Endothelial cell of umbilical vein (primary cell): ENCODE results near the gene ANKRD31.

Experiments
- CTCF ChIP-seq, 2 donors: IDR thresholded peaks; 1 replicate in 1 of 2; 2 replicates in 1 of 2; pipeline ENCODE4 v1.5.1; 2011; ENCODE audit warnings: low read length in 2 of 2, mild to moderate bottlenecking in 2 of 2, moderate library complexity in 2 of 2, control low read depth in 1 of 2, inconsistent platforms in 1 of 2, low read depth in 1 of 2; ENCODE audit not compliant: insufficient read depth in 1 of 2; ENCODE audit errors: extremely low read depth in 1 of 2
- EZH2 ChIP-seq: IDR thresholded peaks from 2 replicates; pipeline ENCODE4 v1.6.1; 2012; ENCODE audit warnings: borderline replicate concordance, low read depth, mild to moderate bottlenecking, moderate library complexity, low read length, inconsistent platforms; ENCODE audit not compliant: severe bottlenecking
- FOS ChIP-seq: IDR thresholded peaks from 2 replicates; pipeline ENCODE4 v1.6.1; 2011; ENCODE audit warnings: mild to moderate bottlenecking, low read length, moderate library complexity, borderline replicate concordance; ENCODE audit not compliant: insufficient read depth
- MAX ChIP-seq: IDR thresholded peaks from 2 replicates; pipeline ENCODE4 v1.6.1; 2011; ENCODE audit not compliant: insufficient read depth, insufficient read length
- POLR2AphosphoS5 ChIP-seq: IDR thresholded peaks from 2 replicates; pipeline ENCODE4 v1.6.1; 2012; ENCODE audit warnings: low read depth, mild to moderate bottlenecking, control low read depth, low read length, moderate library complexity; ENCODE audit not compliant: insufficient read depth

- TF ChIP-seq EZH2 (no peak), CTCF (IDR thresholded peaks at IDR 0.05; ENCODE audit: extremely low read depth in 1 of 2, insufficient read depth in 1 of 2, low read depth in 1 of 2, low read length in 2 of 2) (no peak), FOS (no peak), POLR2AphosphoS5 (no peak), MAX (no peak)
Measured at GRCh38 chr5:75040973-75041372, 195.7 kb downstream of the ANKRD31 start.
